NT2/D1 (cell line): ENCODE data around the gene NOP16.

Experiments
- DNase-seq: peaks from one replicate; pipeline ENCODE4 v3.0.0-alpha.2; 2011; ENCODE audit warnings: low read depth, low spot score
- H3K27me3 ChIP-seq: 2 replicates; pipeline ENCODE4 v1.6.0; 2011; ENCODE audit warnings: mild to moderate bottlenecking; ENCODE audit not compliant: insufficient read length, insufficient read depth
- H3K36me3 ChIP-seq: 2 replicates; pipeline ENCODE4 v1.6.1; 2011; ENCODE audit warnings: mild to moderate bottlenecking, low read length, mixed read lengths; ENCODE audit not compliant: insufficient read depth, insufficient read length
- H3K4me1 ChIP-seq: 2 replicates; pipeline ENCODE4 v1.5.1; 2011; ENCODE audit not compliant: insufficient read depth, insufficient read length
- H3K4me3 ChIP-seq: 2 replicates; pipeline ENCODE4 v1.5.1; 2011; ENCODE audit warnings: low read depth; ENCODE audit not compliant: insufficient read length
- H3K9ac ChIP-seq: 2 replicates; pipeline ENCODE4 v1.6.0; 2011; ENCODE audit warnings: low read depth; ENCODE audit not compliant: insufficient read length
- H3K9me3 ChIP-seq: 2 replicates; pipeline ENCODE4 v1.5.1; 2011; ENCODE audit warnings: mild to moderate bottlenecking, low read length; ENCODE audit not compliant: insufficient read depth
- SUZ12 ChIP-seq: IDR thresholded peaks from 2 replicates; pipeline ENCODE4 v1.6.1; 2011; ENCODE audit not compliant: insufficient read length, insufficient read depth; ENCODE audit errors: extremely low read depth
- YY1 ChIP-seq: IDR thresholded peaks from 2 replicates; pipeline ENCODE4 v1.6.1; 2011; ENCODE audit not compliant: insufficient read length, insufficient read depth
- ZNF274 ChIP-seq: IDR thresholded peaks from 2 replicates; pipeline ENCODE4 v1.6.1; 2011; ENCODE audit warnings: mild to moderate bottlenecking, low read depth, low read length

The NOP16 gene

GRCh38 chr5:176425138-176425537 is 36.7 kb upstream of the NOP16 start:
- no peak overlapping the region for H3K4me3 ChIP-seq
- H3K27me3 ChIP-seq, result no peaks in the 10 kb centered on the region
- TF ChIP-seq ZNF274 (no peak), SUZ12 (no peak), YY1 (no peak)
- no peaks in the 10 kb centered on the region for H3K4me1 ChIP-seq
- DNase-seq, result no peak
- H3K36me3 ChIP-seq, result no peaks in the 10 kb centered on the region
- no peak overlapping the region for H3K9ac ChIP-seq
- peaks cover 11% of the 10 kb centered on the region for H3K9me3 ChIP-seq

GRCh38 chr5:176424181-176424580 is 35.8 kb upstream of the NOP16 start:
- no peaks in the 10 kb centered on the region for H3K36me3 ChIP-seq
- peaks cover 13% of the 10 kb centered on the region for H3K9me3 ChIP-seq
- no peak for DNase-seq
- H3K27me3 ChIP-seq, result no peaks in the 10 kb centered on the region
- H3K4me3 ChIP-seq, result no peak overlapping the region
- H3K9ac ChIP-seq, result no peak overlapping the region
- H3K4me1 ChIP-seq, result no peaks in the 10 kb centered on the region
- no peak for TF ChIP-seq SUZ12
- no peak for TF ChIP-seq ZNF274
- no peak for TF ChIP-seq YY1

- Histone ChIP-seq H3K27me3 (peaks cover 9% of the 10 kb centered on the region), H3K36me3 (no peaks in the 10 kb centered on the region), H3K4me1 (peaks cover 3% of the 10 kb centered on the region), H3K9ac (no peak overlapping the region), H3K9me3 (peaks cover 28% of the 10 kb centered on the region), H3K4me3 (no peak overlapping the region)
- DNase-seq, result no peak
- TF ChIP-seq YY1 (no peak), ZNF274 (no peak), SUZ12 (no peak)
These were observed 32.7 kb upstream of the NOP16 start for GRCh38 chr5:176420972-176421544.

- Histone ChIP-seq H3K4me3 (no peak overlapping the region), H3K36me3 (no peaks in the 10 kb centered on the region), H3K4me1 (peaks cover 3% of the 10 kb centered on the region), H3K27me3 (peaks cover 9% of the 10 kb centered on the region), H3K9ac (no peak overlapping the region), H3K9me3 (peaks cover 28% of the 10 kb centered on the region)
- DNase-seq, result no peak
- no peak for TF ChIP-seq SUZ12
- TF ChIP-seq YY1, result no peak
- no peak for TF ChIP-seq ZNF274
These were observed 31.7 kb upstream of the NOP16 start for GRCh38 chr5:176420086-176420485.

GRCh38 chr5:176418251-176418650 is 29.9 kb upstream of the NOP16 start:
- peaks cover 9% of the 10 kb centered on the region for H3K27me3 ChIP-seq
- peaks cover 1% of the 10 kb centered on the region for H3K36me3 ChIP-seq
- H3K4me1 ChIP-seq, result peaks cover 3% of the 10 kb centered on the region
- no peak overlapping the region for H3K9ac ChIP-seq
- no peak for DNase-seq
- H3K9me3 ChIP-seq, result peaks cover 28% of the 10 kb centered on the region
- no peak for TF ChIP-seq SUZ12
- TF ChIP-seq YY1, result no peak
- TF ChIP-seq ZNF274, result no peak
- no peak overlapping the region for H3K4me3 ChIP-seq

- peaks cover 4% of the 10 kb centered on the region for H3K36me3 ChIP-seq
- peaks cover 9% of the 10 kb centered on the region for H3K27me3 ChIP-seq
- peak overlapping the region; percentile 32 for H3K9ac ChIP-seq
- H3K4me3 ChIP-seq, result no peak overlapping the region
- TF ChIP-seq SUZ12, result no peak
- no peak for TF ChIP-seq YY1
- TF ChIP-seq ZNF274, result no peak
- H3K4me1 ChIP-seq, result peaks cover 3% of the 10 kb centered on the region
- H3K9me3 ChIP-seq, result peaks cover 28% of the 10 kb centered on the region
- DNase-seq, result no peak
These were observed 28.6 kb upstream of the NOP16 start for GRCh38 chr5:176416965-176417364.

GRCh38 chr5:176415952-176416924 is 27.8 kb upstream of the NOP16 start, which contains the start of gene CLTB:
TSS of gene CLTB (minus strand) at chr5:176416539. CDS start at chr5:176416363, 176 bp downstream.
- peak; percentile 71 for DNase-seq
- Histone ChIP-seq H3K4me3 (peak within 1 kb of the TSS; percentile 74), H3K9ac (peak within 1 kb of the TSS; percentile 82), H3K9me3 (peaks cover 27% of the 10 kb centered on the region), H3K27me3 (peaks cover 9% of the 10 kb centered on the region), H3K36me3 (peaks cover 4% of the 10 kb centered on the region), H3K4me1 (peaks cover 3% of the 10 kb centered on the region)
- no peak for TF ChIP-seq YY1
- no peak for TF ChIP-seq ZNF274
- no peak for TF ChIP-seq SUZ12
